Activated effector memory CD4-positive, alpha-beta T cell treated with Interleukin-2 at 50 U/mL for 16 hours (primary cell): Measurements from ENCODE around the gene EFNA1.

Experiments used
- DNase-seq: peaks from one replicate; pipeline ENCODE4 v3.0.0-alpha.2; 2020

EFNA1 gene

GRCh38 chr1:155177192-155177917 lies 49.7 kb downstream of the EFNA1 start:
- DNase-seq: no peak

GRCh38 chr1:155177918-155178281 lies 50.2 kb downstream of the EFNA1 start:
- no peak for DNase-seq

GRCh38 chr1:155178441-155179111 lies 50.9 kb downstream of the EFNA1 start:
- DNase-seq: no peak

GRCh38 chr1:155179112-155180031 lies 51.7 kb downstream of the EFNA1 start:
- no peak for DNase-seq

GRCh38 chr1:155181371-155182051 lies 53.8 kb downstream of the EFNA1 start:
- no peak for DNase-seq

GRCh38 chr1:155182052-155182550 lies 54.4 kb downstream of the EFNA1 start:
- no peak for DNase-seq

- DNase-seq: no peak
These were observed 56.1 kb downstream of the EFNA1 start for GRCh38 chr1:155183775-155184221.

GRCh38 chr1:155184351-155184811 lies 56.7 kb downstream of the EFNA1 start:
- no peak for DNase-seq
